Adrenal gland (tissue), 12 donors: ENCODE results near the gene ACVRL1. TPM values are rescaled to one million over a fixed set of nuclear protein-coding genes. Genes with fewer than 3 reads are reported as not detected.

Experiments
- DNase-seq, 7 donors: peaks; one replicate each; pipeline ENCODE4 v3.0.0-alpha.2; 2019 to 2020
- H3K27ac ChIP-seq, 5 donors: fragments of 200-600 bp; sonication (generic) in 4 of 5; 1 replicate in 3 of 5; 2 replicates in 2 of 5; pipeline versions ENCODE4 v1.5.1 to v1.8.0; 2016 to 2020; ENCODE audit warnings: mild to moderate bottlenecking in 1 of 5
- H3K27me3 ChIP-seq: fragments of 200-600 bp; 2 replicates; pipeline ENCODE4 v1.8.0; 2021
- H3K36me3 ChIP-seq, 2 donors: fragments of 200-600 bp; replicated peaks in 1 of 2; 1 replicate in 1 of 2; 2 replicates in 1 of 2; pipeline versions ENCODE4 v1.5.1 to v1.8.0; 2018 to 2022
- H3K4me1 ChIP-seq, 2 donors: fragments of 200-600 bp; replicated peaks in 1 of 2; 1 replicate in 1 of 2; 2 replicates in 1 of 2; pipeline versions ENCODE4 v1.5.1 to v1.8.0; 2018 to 2021
- H3K4me3 ChIP-seq, 4 donors: fragments of 200-600 bp; sonication (generic) in 3 of 4; one replicate each; pipeline ENCODE4 v1.5.1; 2016 to 2018
- H3K9me3 ChIP-seq, 3 donors: fragments of 200-600 bp; sonication (generic) in 1 of 3; replicated peaks in 1 of 3; 1 replicate in 2 of 3; 2 replicates in 1 of 3; pipeline versions ENCODE4 v1.5.1 to v1.8.0; 2016 to 2021
- CTCF ChIP-seq, 6 experiments: fragments of 450-650 bp in 4 of 6; fragments of 200-600 bp in 2 of 6; sonication (generic) in 1 of 6; IDR thresholded peaks; 1 replicate in 5 of 6; 2 replicates in 1 of 6; pipeline versions ENCODE4 v1.5.1 to v1.8.0; 2016 to 2021; ENCODE audit warnings: antibody characterized with exemption in 6 of 6, mild to moderate bottlenecking in 2 of 6, moderate library complexity in 1 of 6
- POLR2A ChIP-seq, 2 donors: fragments of 450-650 bp; IDR thresholded peaks; one replicate each; pipeline ENCODE4 v1.6.1; 2017; ENCODE audit warnings: antibody characterized with exemption in 2 of 2, mild to moderate bottlenecking in 2 of 2, moderate library complexity in 1 of 2
- WGBS, 4 donors: extraction: QIAGEN DNeasy Blood & Tissue Kit in 2 of 4; methylation state at CpG; one replicate each; pipeline versions ENCODE4 v1.1.5 to v1.1.7; 2013 to 2017; 5-methylcytosine and 5-hydroxymethylcytosine counted together
- intact Hi-C, 2 donors: fragments of 100-400 bp; cut with DNase I; formaldehyde crosslinking; loops; one replicate each; pipeline versions ENCODE4 v1.14.1 to v1.15.0; 2022 to 2023
- polyA plus RNA-seq, 3 donors: library from polyadenylated mRNA; stranded (reverse); fragments of 200-250 nt in 2 of 3; fragments of 350-450 nt in 1 of 3; fragmentation: Illumina TruSeq in 1 of 3; extraction: RNeasy Lipid Tissue Mini Kit (QIAGEN cat#74804) in 1 of 3; gene quantifications; one replicate each; pipeline ENCODE4 v1.2.3, GENCODE V29; 2013 to 2014
- total RNA-seq, 9 donors: library from RNA; depleted of rRNA in 4 of 9; stranded (reverse); fragments of >200 nt in 4 of 9; fragments of 120-200 nt in 1 of 9; fragmentation: NEBNext Ultra II Directional in 1 of 9; extraction: Animal tissue kit (Norgen Biotek cat#: 25700) in 1 of 9; gene quantifications; one replicate each; pipeline versions ENCODE4 v1.1.0 to v1.2.4, GENCODE V29; 2013 to 2023
- donor health status: healthy with polysubstance abuse.
- donor health status: Bipolar disorder and iron deficiency.
- donor health status: DM: yes; HTN: yes; CAD: no.
- donor health status: DM: no; HTN: no; CAD: no.
- donor health status: DM: no; HTN: no; CAD: no.
- donor health status: DM: yes; HTN: yes; CAD: no.

ACVRL1 gene
- total and polyA plus RNA-seq, 12 donors: 7.8 to 117 (median 43.7) TPM

- DNase-seq: no peak
- 92 to 95% (median 93%) methylated on average over 11 of the region's 11 CpGs for WGBS, 4 donors
- peaks cover 0 to 23% of the 10 kb centered on the region in 2 donors for H3K4me1 ChIP-seq
- H3K27me3 ChIP-seq: no peaks in the 10 kb centered on the region
- no peak overlapping the region for H3K27ac ChIP-seq
- H3K9me3 ChIP-seq: no peaks in the 10 kb centered on the region
- intact Hi-C loops: no loop called here
- H3K4me3 ChIP-seq: no peak overlapping the region
- TF ChIP-seq POLR2A (IDR thresholded peaks at IDR 0.05) (no peak), CTCF (IDR thresholded peaks at IDR 0.05) (no peak)
- H3K36me3 ChIP-seq: no peaks in the 10 kb centered on the region
Observed at GRCh38 chr12:51901881-51902280, 5.4 kb upstream of the ACVRL1 start.

- H3K9me3 ChIP-seq: no peaks in the 10 kb centered on the region
- H3K27ac ChIP-seq: peak overlapping the region in 4 of 5 donors; percentile 49 to 93 (median 83)
- TF ChIP-seq POLR2A (IDR thresholded peaks at IDR 0.05) (no peak), CTCF (IDR thresholded peaks at IDR 0.05) (no peak)
- H3K36me3 ChIP-seq: no peaks in the 10 kb centered on the region
- intact Hi-C loops: no loop called here
- no peak overlapping the region for H3K4me3 ChIP-seq
- H3K27me3 ChIP-seq: peaks cover 10% of the 10 kb centered on the region
- peak in 2 of 7 donors; percentile 9 to 10 for DNase-seq
- H3K4me1 ChIP-seq: peaks cover 0 to 25% of the 10 kb centered on the region in 2 donors
Observed at GRCh38 chr12:51904951-51905470, 2.3 kb upstream of the ACVRL1 start.

- 54 to 61% (median 55%) methylated on average over 17 to 18 of the region's 18 CpGs for WGBS, 4 donors
- Histone ChIP-seq H3K27ac (peak overlapping the region in 4 of 5 donors; percentile 63 to 93 (median 83)), H3K9me3 (no peaks in the 10 kb centered on the region), H3K36me3 (no peaks in the 10 kb centered on the region), H3K4me3 (no peak overlapping the region), H3K27me3 (peaks cover 10% of the 10 kb centered on the region), H3K4me1 (peaks cover under 1 to 32% of the 10 kb centered on the region in 2 donors)
- DNase-seq: peak in 6 of 7 donors; percentile 61 to 80 (median 67)
- intact Hi-C loops: no loop called here
- TF ChIP-seq CTCF (IDR thresholded peaks at IDR 0.05): no peak
- peak in 1 of 2 donors; percentile 14 for TF ChIP-seq POLR2A (IDR thresholded peaks at IDR 0.05)
Observed at GRCh38 chr12:51905471-51906429, 1.6 kb upstream of the ACVRL1 start.

GRCh38 chr12:51906430-51907082 lies 748 bp upstream of the ACVRL1 start:
- WGBS, 4 donors: 23 to 29% (median 25%) methylated on average over 8 to 23 of the region's 23 CpGs
- Histone ChIP-seq H3K4me1 (peaks cover 7 to 40% of the 10 kb centered on the region in 2 donors), H3K4me3 (peak overlapping the region in 2 of 4 donors; percentile 17 to 65), H3K27me3 (peaks cover 10% of the 10 kb centered on the region), H3K9me3 (no peaks in the 10 kb centered on the region), H3K27ac (peak overlapping the region; percentile 9 to 93 (median 82)), H3K36me3 (no peaks in the 10 kb centered on the region)
- DNase-seq: peak in 1 of 7 donors; percentile 50
- intact Hi-C loops: no loop called here
- no peak for TF ChIP-seq CTCF (IDR thresholded peaks at IDR 0.05)
- no peak for TF ChIP-seq POLR2A (IDR thresholded peaks at IDR 0.05)
